Stimulated activated CD8-positive, alpha-beta memory T cell treated with anti-CD3 and anti-CD28 coated beads, Interleukin-7, amount 100 ng/mL, for 1 hour (primary cell): ENCODE results near the gene KNL1.
"Not testable (repeated sequence)": the region's sequence is repeated elsewhere in the genome, so short reads cannot be mapped to it uniquely, and the experiment has no call there.

Experiments used
- DNase-seq, 2 donors: peaks; one replicate each; pipeline ENCODE4 v3.0.0-alpha.2; 2020; ENCODE audit warnings: low read depth in 2 of 2

KNL1 gene

DNA sequence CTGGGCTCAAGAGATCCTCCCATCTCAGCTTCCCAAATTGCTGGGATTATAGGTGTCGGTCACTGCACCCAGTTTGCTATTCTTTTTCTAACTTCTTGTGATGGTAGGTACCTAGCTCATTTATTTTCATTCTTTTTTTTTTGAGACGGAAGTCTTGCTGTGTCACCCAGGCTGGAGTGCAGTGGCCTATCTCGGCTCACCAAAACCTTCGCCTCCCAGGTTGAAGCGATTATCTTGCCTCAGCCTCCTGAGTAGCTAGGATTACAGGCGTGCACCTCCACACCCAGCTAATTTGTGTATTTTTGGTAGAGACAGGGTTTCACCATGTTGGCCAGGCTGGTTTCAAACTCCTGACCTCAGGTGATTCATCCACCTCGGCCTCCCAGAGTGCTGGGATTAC is 70.9 kb downstream of the KNL1 start:
- DNase-seq = no peak

DNA sequence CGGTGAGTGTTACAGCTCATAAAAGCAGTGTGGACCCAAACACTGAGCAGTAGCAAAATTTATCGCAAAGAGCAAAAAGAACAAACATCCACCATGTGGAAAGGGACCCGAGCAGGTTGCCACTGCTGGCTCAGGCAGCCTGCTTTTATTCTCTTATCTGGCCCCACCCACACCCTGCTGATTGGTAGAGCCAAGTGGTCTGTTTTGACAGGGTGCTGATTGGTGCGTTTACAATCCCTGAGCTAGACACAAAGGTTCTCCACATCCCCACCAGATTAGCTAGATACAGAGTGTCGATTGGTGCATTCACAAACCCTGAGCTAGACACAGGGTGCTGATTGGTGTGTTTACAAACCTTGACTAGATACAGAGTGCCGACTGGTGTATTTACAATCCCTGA is 82.2 kb downstream of the KNL1 start:
- not testable (repeated sequence) for DNase-seq

DNA sequence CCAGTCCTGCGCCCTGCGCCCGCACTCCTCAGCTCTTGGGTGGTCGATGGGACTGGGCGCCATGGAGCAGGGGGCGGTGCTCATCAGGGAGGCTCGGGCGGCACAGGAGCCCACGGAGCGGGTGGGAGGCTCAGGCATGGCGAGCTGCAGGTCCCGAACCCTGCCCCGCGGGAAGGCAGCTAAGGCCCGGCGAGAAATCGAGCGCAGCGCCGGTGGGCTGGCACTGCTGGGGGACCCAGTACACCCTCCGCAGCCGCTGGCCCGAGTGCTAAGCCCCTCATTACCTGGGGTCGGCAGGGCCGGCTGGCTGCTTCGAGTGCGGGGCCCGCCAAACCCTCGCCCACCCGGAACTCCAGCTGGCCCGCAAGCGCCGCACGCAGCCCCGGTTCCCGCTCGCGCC is 82.9 kb downstream of the KNL1 start:
- DNase-seq = not testable (repeated sequence)

DNA sequence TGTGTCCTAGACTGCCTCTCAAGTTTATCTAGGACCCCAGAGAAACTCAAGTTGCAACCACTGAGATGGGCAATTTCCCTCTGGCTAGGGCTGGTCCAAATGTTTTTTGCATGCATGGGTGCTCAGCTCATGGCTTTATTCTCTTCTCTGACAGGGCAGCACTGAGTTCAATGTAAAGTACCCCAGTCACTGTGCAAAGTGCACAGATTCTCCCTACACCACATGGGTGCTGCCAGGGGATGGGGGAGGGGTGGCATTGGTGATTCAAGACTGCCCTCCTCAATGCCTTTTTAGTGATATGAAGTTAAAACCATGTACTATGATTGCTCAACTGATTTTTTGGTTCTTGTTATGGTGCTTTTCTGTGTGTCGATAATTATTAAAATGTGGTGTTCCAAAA is 86.1 kb downstream of the KNL1 start:
- DNase-seq = no peak

DNA sequence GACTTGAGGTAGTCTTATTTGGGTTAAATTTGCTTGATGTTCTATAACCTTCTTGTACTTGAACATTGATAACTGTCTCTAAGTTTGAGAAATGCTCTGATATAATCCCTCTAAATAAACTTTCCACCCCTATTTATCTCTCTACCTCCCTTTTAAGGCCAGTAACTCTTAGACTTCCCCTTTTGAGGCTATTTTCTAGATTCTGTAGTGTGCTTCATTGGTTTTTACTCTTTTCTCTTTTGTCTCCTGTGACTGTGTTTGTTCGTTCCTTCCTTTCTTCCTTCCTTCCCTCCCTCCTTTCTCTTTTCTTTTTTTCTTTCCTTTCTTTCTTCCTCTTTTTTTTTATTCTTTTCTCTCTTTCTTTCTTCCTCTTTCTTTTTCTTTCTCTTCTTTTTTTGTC is 86.9 kb downstream of the KNL1 start:
- not testable (repeated sequence) for DNase-seq

- DNase-seq = no peak
These were observed 90.3 kb downstream of the KNL1 start for GRCh38 chr15:40684381-40684780.

DNA sequence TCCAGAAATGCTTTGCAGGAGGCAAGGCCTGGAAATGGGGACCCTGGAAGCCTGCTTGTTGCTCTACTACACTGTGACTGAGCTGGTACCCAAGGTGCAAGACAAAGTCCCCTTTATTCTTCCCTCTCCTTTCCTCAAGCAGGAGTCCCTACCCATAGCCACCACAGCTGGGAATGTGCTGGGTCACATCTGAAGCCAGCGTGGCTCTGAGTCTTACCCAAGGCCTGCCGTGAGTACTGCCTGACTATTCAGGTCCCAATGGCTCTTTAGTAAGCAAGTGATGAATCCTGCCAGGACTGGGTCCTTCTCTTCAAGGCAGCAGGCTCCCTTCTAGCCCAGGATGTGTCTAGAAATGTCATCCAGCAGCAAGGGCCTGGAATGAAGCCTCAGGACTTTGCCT is 91.3 kb downstream of the KNL1 start:
- DNase-seq = no peak

- DNase-seq = no peak
These were observed 95.1 kb downstream of the KNL1 start for GRCh38 chr15:40688932-40689799.

- DNase-seq = no peak
These were observed 97.7 kb downstream of the KNL1 start for GRCh38 chr15:40691737-40692136.

GRCh38 chr15:40693904-40694687 is 100.0 kb downstream of the KNL1 start:
- DNase-seq = no peak

DNA sequence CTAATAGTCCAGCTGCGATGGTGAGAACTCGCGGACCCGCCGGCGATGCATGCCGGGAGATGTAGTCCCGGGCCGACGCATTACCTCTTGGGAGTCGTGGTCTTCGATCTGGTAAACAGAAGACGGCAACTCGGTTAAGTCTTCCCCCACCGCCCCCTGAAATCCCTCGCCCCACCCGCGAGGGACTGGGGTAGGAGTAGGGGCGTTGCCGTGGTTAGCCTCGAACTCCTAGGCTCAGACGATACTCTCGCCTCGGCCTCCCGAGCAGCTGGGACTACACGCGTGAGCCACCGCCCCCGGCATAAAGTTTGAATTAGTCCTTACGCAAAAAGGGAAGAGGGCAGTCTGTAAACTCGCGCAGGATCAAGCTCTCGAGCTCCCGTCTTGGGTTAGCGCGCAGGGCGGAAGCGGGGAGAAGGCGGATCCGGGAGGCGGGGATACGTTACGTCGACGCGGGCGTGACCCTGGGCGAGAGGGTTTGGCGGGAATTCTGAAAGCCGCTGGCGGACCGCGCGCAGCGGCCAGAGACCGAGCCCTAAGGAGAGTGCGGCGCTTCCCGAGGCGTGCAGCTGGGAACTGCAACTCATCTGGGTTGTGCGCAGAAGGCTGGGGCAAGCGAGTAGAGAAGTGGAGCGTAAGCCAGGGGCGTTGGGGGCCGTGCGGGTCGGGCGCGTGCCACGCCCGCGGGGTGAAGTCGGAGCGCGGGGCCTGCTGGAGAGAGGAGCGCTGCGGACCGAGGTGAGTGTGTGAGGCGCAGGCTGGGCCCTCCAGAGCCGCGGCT is 100.8 kb downstream of the KNL1 start, which contains the start of gene RAD51:
RAD51 (plus strand) TSS at position 487 of the 781 bp plus-strand sequence. CDS start 3,585 bp downstream, outside the sequence.
- DNase-seq = peak; percentile 83 to 85

DNA sequence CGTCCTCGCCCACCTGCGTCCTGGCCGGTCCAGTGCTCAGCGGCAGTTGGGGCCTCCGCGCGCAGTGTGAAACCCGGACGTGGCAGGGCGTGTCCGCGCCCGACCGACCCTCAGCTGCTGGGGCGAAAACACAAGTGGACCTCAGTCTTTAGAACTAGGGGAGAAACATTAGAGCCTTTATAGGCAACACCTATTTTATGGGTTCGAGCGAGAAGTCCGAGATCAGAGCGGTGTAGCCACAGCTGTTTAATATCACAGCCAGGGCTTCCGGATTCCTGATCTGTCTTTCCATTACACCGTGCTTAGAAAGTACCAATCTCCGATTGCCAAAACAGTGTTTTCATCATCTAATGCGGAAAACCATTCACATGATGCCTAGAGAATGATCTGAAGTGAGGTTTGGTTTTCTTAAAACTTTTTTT is 101.4 kb downstream of the KNL1 start:
- no peak for DNase-seq

DNA sequence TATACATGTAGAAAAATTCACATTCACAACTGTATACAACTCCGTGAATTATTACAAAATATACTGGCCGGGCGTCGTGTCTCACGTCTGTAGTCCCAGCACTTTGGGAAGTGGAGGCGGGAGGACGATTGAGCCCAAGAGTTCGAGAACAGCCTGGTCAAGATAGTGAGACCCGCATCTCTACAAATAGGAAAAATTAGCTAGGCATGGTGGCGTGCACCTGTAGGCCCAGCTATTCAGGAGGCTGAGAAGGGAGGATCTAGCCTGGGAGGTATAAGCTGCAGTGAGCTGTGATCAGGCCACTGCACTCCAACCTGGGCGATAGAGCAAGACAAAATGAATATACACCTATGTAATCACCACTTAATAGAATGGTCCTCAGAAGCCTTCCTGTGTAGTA is 102.2 kb downstream of the KNL1 start:
- no peak for DNase-seq

DNA sequence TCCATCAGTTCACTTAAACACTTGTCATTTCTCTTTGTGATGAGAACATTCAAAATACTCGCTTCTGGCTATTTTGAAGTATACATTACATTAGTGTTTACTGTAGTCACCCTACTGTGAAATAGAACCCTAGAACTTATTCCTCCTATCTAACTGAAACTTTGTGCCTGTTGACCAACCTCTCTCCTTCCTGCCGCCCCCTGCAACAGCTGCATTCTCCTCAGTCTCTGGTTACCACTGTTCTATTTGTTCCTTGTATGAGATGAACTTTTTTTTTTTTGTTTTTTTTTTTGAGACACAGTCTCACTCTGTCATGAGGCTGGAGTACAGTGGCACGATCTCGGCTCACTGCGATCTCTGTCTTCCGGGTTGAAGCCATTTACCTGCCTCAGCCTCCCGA is 103.9 kb downstream of the KNL1 start:
- DNase-seq = no peak

- DNase-seq = no peak
These were observed 108.0 kb downstream of the KNL1 start for GRCh38 chr15:40702077-40702476.

DNA sequence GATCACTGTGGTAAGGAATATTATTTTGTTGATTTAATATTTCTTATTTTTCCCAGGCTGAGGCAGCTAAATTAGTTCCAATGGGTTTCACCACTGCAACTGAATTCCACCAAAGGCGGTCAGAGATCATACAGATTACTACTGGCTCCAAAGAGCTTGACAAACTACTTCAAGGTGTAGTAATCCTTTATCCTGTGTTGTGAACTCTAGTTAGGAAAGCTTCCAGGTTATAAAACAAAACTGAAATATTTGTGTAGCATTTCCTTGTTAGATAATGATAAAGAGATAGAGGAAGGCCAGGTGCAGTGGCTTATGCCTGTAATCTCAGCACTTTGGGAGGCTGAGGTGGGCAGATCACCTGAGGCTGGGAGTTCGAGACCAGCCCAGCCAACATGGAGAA is 112.1 kb downstream of the KNL1 start:
- DNase-seq = no peak
